Panc1 (cell line): Measurements from ENCODE around the gene KCNH5. TPM values are rescaled to one million over a fixed set of nuclear protein-coding genes. Genes with fewer than 3 reads are reported as not detected.

Experiments used
- ATAC-seq: fragments of 200-7000 bp; cut with Tn5 transposase; 2 replicates; pipeline ENCODE4 v1.9.1; 2020; ENCODE audit warnings: mild to moderate bottlenecking, moderate library complexity
- BruUV-seq: library from RNA; stranded (reverse); fragments of 400-500 nt; replicated peaks from 2 replicates; lab custom pipeline; 2021; lab: Mats Ljungman, UMichigan
- CTCF ChIA-PET: fragments of 300-600 bp; sonication (Branson Sonifier 250); formaldehyde crosslinking; loops from one replicate; lab custom pipeline; 2022; ENCODE audit warnings: antibody characterized with exemption; lab: Charles Lee
- POLR2A ChIA-PET: fragments of 300-600 bp; sonication (Branson Sonifier 250); formaldehyde crosslinking; loops from one replicate; lab custom pipeline; 2022; ENCODE audit warnings: antibody characterized with exemption; lab: Charles Lee
- DNase-seq: peaks from one replicate; pipeline ENCODE4 v3.0.0-alpha.2; 2010; ENCODE audit warnings: low read depth, low spot score
- H3K27ac ChIP-seq: 2 replicates; pipeline ENCODE4 v1.5.1; 2011; ENCODE audit warnings: mild to moderate bottlenecking, low read length, inconsistent platforms
- H3K27me3 ChIP-seq: fragments of 200-500 bp; sonication (Bioruptor generic); 2 replicates; pipeline ENCODE4 v1.6.0; 2014; ENCODE audit warnings: low read length, inconsistent platforms; ENCODE audit not compliant: control insufficient read depth, insufficient read depth
- H3K36me3 ChIP-seq: fragments of 200-500 bp; sonication (Bioruptor generic); 2 replicates; pipeline ENCODE4 v1.5.1; 2014; ENCODE audit warnings: inconsistent platforms, mild to moderate bottlenecking, low read length, moderate library complexity; ENCODE audit not compliant: control insufficient read depth, insufficient read depth
- H3K4me1 ChIP-seq: 2 replicates; pipeline ENCODE4 v1.5.1; 2011; ENCODE audit warnings: inconsistent platforms, mild to moderate bottlenecking, low read length, moderate library complexity; ENCODE audit not compliant: control insufficient read depth, insufficient read depth
- H3K4me3 ChIP-seq, 2 experiments: 2 replicates each; pipeline ENCODE4 v1.5.1; 2011 to 2012; ENCODE audit warnings: low read depth in 2 of 2, low read length in 2 of 2, mild to moderate bottlenecking in 2 of 2, inconsistent platforms in 1 of 2, moderate library complexity in 1 of 2
- H3K9me3 ChIP-seq: fragments of 200-500 bp; sonication (Bioruptor generic); 2 replicates; pipeline ENCODE4 v1.5.1; 2014; ENCODE audit warnings: low read depth, mild to moderate bottlenecking, inconsistent platforms, low read length, moderate library complexity; ENCODE audit not compliant: control insufficient read depth, insufficient read depth
- CTCF ChIP-seq: fragments of 450-650 bp; IDR thresholded peaks from 2 replicates; pipeline ENCODE4 v1.5.1; 2017; ENCODE audit warnings: mild to moderate bottlenecking
- POLR2AphosphoS5 ChIP-seq: IDR thresholded peaks from 2 replicates; pipeline ENCODE4 v1.6.1; 2012; ENCODE audit warnings: mild to moderate bottlenecking, low read depth, low read length, moderate library complexity
- REST ChIP-seq, 2 experiments: IDR thresholded peaks; 2 replicates each; pipeline ENCODE4 v1.6.1; 2011 to 2012; ENCODE audit warnings: low read depth in 2 of 2, control low read depth in 1 of 2, low read length in 1 of 2, mild to moderate bottlenecking in 1 of 2, moderate library complexity in 1 of 2; ENCODE audit not compliant: insufficient read depth in 1 of 2
- SIN3A ChIP-seq: IDR thresholded peaks from 2 replicates; pipeline ENCODE4 v1.6.1; 2012; ENCODE audit warnings: low read depth, mild to moderate bottlenecking, low read length, moderate library complexity, borderline replicate concordance; ENCODE audit not compliant: insufficient read depth
- TCF7L2 ChIP-seq: IDR thresholded peaks from 2 replicates; pipeline ENCODE4 v1.6.1; 2011; ENCODE audit warnings: mild to moderate bottlenecking, low read depth, low read length, inconsistent platforms
- in situ Hi-C: cut with HindIII; loops from 2 replicates; pipeline ENCODE4 v1.10.0; 2016; ENCODE audit warnings: low sequenced_read_pairs, low pct_unique_long_range_greater_than_20kb
- intact Hi-C: fragments of 100-400 bp; cut with micrococcal nuclease; formaldehyde crosslinking; loops from one replicate; pipeline ENCODE4 v1.10.0; 2022; ENCODE audit not compliant: unreplicated experiment
- total RNA-seq: library from RNA; stranded (reverse); gene quantifications from one replicate; pipeline ENCODE4 v1.2.1, GENCODE V29; 2021; ENCODE audit not compliant: unreplicated experiment

KCNH5 gene
- total RNA-seq, 1 experiment from 2014 or later: not detected

DNA sequence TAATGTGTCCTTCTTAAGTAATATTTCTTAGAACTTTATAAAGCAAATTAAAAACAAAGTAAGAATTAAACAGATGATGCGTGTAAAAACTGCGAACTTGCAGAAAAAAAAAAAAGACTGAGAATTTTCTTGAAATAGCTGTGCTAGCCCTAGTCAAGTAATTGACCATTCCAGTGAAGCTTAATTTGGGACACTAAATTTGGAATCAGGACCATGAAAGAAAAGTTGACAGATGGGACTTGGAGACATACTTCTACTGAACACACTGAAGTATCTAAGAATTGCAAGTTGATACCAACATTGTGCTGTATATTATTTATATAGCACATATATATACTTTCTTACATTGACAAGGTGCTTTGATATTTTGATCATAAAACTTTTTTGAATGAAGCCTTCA is 386.6 kb downstream of the KCNH5 start:
- H3K4me1 ChIP-seq: no peaks in the 10 kb centered on the region
- POLR2A ChIA-PET: no interaction called here
- in situ Hi-C loops: no loop called here
- BruUV-seq: no TSS peak
- H3K27me3 ChIP-seq: no peaks in the 10 kb centered on the region
- ATAC-seq (no peak), DNase-seq (no peak)
- CTCF ChIA-PET: no interaction called here
- intact Hi-C loops: no loop called here
- H3K4me3 ChIP-seq: no peak overlapping the region
- no peaks in the 10 kb centered on the region for H3K36me3 ChIP-seq
- no peak for TF ChIP-seq SIN3A
- TF ChIP-seq CTCF: no peak
- no peak for TF ChIP-seq POLR2AphosphoS5
- no peak for TF ChIP-seq TCF7L2
- no peak for TF ChIP-seq REST (IDR thresholded peaks at IDR 0.05; ENCODE audit: insufficient read depth in 1 of 2, low read depth in 2 of 2, low read length in 1 of 2)
- H3K27ac ChIP-seq: no peak overlapping the region
- no peaks in the 10 kb centered on the region for H3K9me3 ChIP-seq

GRCh38 chr14:62657376-62657775 is 387.9 kb downstream of the KCNH5 start:
- no peak for TF ChIP-seq SIN3A
- TF ChIP-seq CTCF: no peak
- TF ChIP-seq POLR2AphosphoS5: no peak
- no peak for TF ChIP-seq REST (IDR thresholded peaks at IDR 0.05; ENCODE audit: insufficient read depth in 1 of 2, low read depth in 2 of 2, low read length in 1 of 2)
- TF ChIP-seq TCF7L2: no peak
- H3K9me3 ChIP-seq: no peaks in the 10 kb centered on the region
- H3K36me3 ChIP-seq: no peaks in the 10 kb centered on the region
- DNase-seq: no peak
- CTCF ChIA-PET: no interaction called here
- POLR2A ChIA-PET: no interaction called here
- in situ Hi-C loops: no loop called here
- H3K4me3 ChIP-seq: no peak overlapping the region
- ATAC-seq: no peak
- no peaks in the 10 kb centered on the region for H3K4me1 ChIP-seq
- H3K27me3 ChIP-seq: no peaks in the 10 kb centered on the region
- no peak overlapping the region for H3K27ac ChIP-seq
- no TSS peak for BruUV-seq
- intact Hi-C loops: no loop called here
